A673 (cell line): ENCODE results near the gene AGBL4. TPM values are rescaled to one million over a fixed set of nuclear protein-coding genes. Genes with fewer than 3 reads are reported as not detected.

Experiments used
- BruUV-seq: library from RNA; stranded (reverse); fragments of 400-500 nt; replicated peaks from 2 replicates; lab custom pipeline; 2021; lab: Mats Ljungman, UMichigan
- CTCF ChIA-PET: fragments of 300-600 bp; sonication (Branson Sonifier 250); formaldehyde crosslinking; loops from one replicate; lab custom pipeline; 2022; ENCODE audit warnings: antibody characterized with exemption; lab: Charles Lee
- POLR2A ChIA-PET: fragments of 300-600 bp; sonication (Branson Sonifier 250); formaldehyde crosslinking; loops from one replicate; lab custom pipeline; 2022; ENCODE audit warnings: antibody characterized with exemption; ENCODE audit not compliant: low non-redundant PET; lab: Charles Lee
- DNase-seq: peaks from one replicate; pipeline ENCODE4 v3.0.0-alpha.2; 2015; ENCODE audit warnings: low spot score
- H3K27ac ChIP-seq: fragments of 200-600 bp; sonication (generic); 2 replicates; pipeline ENCODE4 v1.5.1; 2016; ENCODE audit warnings: mixed run types, low read depth, mild to moderate bottlenecking, mixed read lengths, antibody characterized with exemption, low read length; ENCODE audit not compliant: poor library complexity, severe bottlenecking
- H3K27me3 ChIP-seq: fragments of 200-600 bp; sonication (generic); replicated peaks from 2 replicates; pipeline ENCODE4 v1.6.1; 2017; ENCODE audit warnings: mixed run types, low read depth, mild to moderate bottlenecking, mixed read lengths, antibody characterized with exemption, low read length; ENCODE audit not compliant: insufficient read depth, poor library complexity
- H3K36me3 ChIP-seq: fragments of 200-600 bp; sonication (generic); 2 replicates; pipeline ENCODE4 v1.6.1; 2016; ENCODE audit warnings: mixed run types, mild to moderate bottlenecking, mixed read lengths, antibody characterized with exemption, low read length; ENCODE audit not compliant: insufficient read depth, poor library complexity, severe bottlenecking
- H3K4me1 ChIP-seq: fragments of 200-600 bp; sonication (generic); 2 replicates; pipeline ENCODE4 v1.6.1; 2017; ENCODE audit warnings: mixed run types, mild to moderate bottlenecking, mixed read lengths, antibody characterized with exemption, low read length; ENCODE audit not compliant: insufficient read depth, poor library complexity, severe bottlenecking
- H3K4me3 ChIP-seq: fragments of 200-600 bp; sonication (generic); 2 replicates; pipeline ENCODE4 v1.5.1; 2016; ENCODE audit warnings: low read depth, mixed run types, mild to moderate bottlenecking, mixed read lengths, low read length; ENCODE audit not compliant: poor library complexity, severe bottlenecking
- H3K9me3 ChIP-seq: fragments of 200-600 bp; sonication (generic); 2 replicates; pipeline ENCODE4 v1.6.1; 2016; ENCODE audit warnings: mixed run types, low read depth, mild to moderate bottlenecking, mixed read lengths, antibody characterized with exemption, low read length; ENCODE audit not compliant: poor library complexity, severe bottlenecking
- CTCF ChIP-seq: fragments of 300-800, 200-600 bp; sonication (generic); conservative IDR thresholded peaks from 2 replicates; pipeline ENCODE4 v1.5.1; 2017; ENCODE audit warnings: low read depth, mild to moderate bottlenecking, antibody characterized with exemption, low read length, moderate library complexity, mixed read lengths
- EZH2 ChIP-seq: fragments of 200-600 bp; sonication (generic); IDR thresholded peaks from 2 replicates; pipeline ENCODE4 v1.6.1; 2017; ENCODE audit warnings: borderline replicate concordance, low read depth, mild to moderate bottlenecking, mixed read lengths, antibody characterized with exemption, low read length; ENCODE audit not compliant: poor library complexity, severe bottlenecking
- intact Hi-C: fragments of 100-400 bp; cut with micrococcal nuclease; formaldehyde crosslinking; loops from one replicate; pipeline ENCODE4 v1.10.0; 2022; ENCODE audit not compliant: unreplicated experiment
- total RNA-seq: library from RNA; stranded (reverse); gene quantifications from 2 replicates; pipeline ENCODE4 v1.2.3, GENCODE V29; 2021

AGBL4 gene
- total RNA-seq, 1 experiment from 2014 or later, result 0.32 TPM

GRCh38 chr1:48882020-48882419 lies 1141.7 kb downstream of the AGBL4 start:
- intact Hi-C loops, result no loop called here
- no peak for DNase-seq
- Histone ChIP-seq H3K27ac (no peak overlapping the region), H3K27me3 (no peaks in the 10 kb centered on the region), H3K4me3 (no peak overlapping the region), H3K36me3 (no peaks in the 10 kb centered on the region), H3K4me1 (peaks cover 16% of the 10 kb centered on the region), H3K9me3 (no peaks in the 10 kb centered on the region)
- BruUV-seq, result no TSS peak
- no peak for TF ChIP-seq EZH2
- no peak for TF ChIP-seq CTCF
- POLR2A ChIA-PET, result no interaction called here
- CTCF ChIA-PET, result no interaction called here

- intact Hi-C loops, result no loop called here
- TF ChIP-seq CTCF, result no peak
- TF ChIP-seq EZH2, result no peak
- CTCF ChIA-PET, result interaction anchor here (1.6 kb wide), 1 partner anchor 8 kb away, joined by 5 read pairs; no protein-coding TSS in a partner anchor
Observed at GRCh38 chr1:48878191-48878940, 1145.4 kb downstream of the AGBL4 start.

GRCh38 chr1:48876330-48876785 lies 1147.4 kb downstream of the AGBL4 start:
- ChIA-PET CTCF (no interaction called here), POLR2A (no interaction called here)
- Histone ChIP-seq H3K4me3 (no peak overlapping the region), H3K36me3 (no peaks in the 10 kb centered on the region), H3K27ac (no peak overlapping the region), H3K9me3 (no peaks in the 10 kb centered on the region), H3K4me1 (peaks cover 16% of the 10 kb centered on the region), H3K27me3 (no peaks in the 10 kb centered on the region)
- intact Hi-C loops, result no loop called here
- no peak for DNase-seq
- BruUV-seq, result no TSS peak
- TF ChIP-seq CTCF (no peak), EZH2 (no peak)

More at GRCh38 chr1:48878191-48878940, 1145.4 kb downstream of the AGBL4 start:
- Histone ChIP-seq H3K27me3 (no peaks in the 10 kb centered on the region), H3K4me1 (peaks cover 16% of the 10 kb centered on the region), H3K27ac (peak overlapping the region; percentile 12), H3K4me3 (no peak overlapping the region), H3K36me3 (no peaks in the 10 kb centered on the region), H3K9me3 (no peaks in the 10 kb centered on the region)
- DNase-seq, result peak; percentile 56
- no TSS peak for BruUV-seq
- POLR2A ChIA-PET, result no interaction called here
